Neuronal stem cell (in vitro differentiated cells): ENCODE results near the gene HMG20B.
"Not testable (repeated sequence)": the region's sequence is repeated elsewhere in the genome, so short reads cannot be mapped to it uniquely, and the experiment has no call there.

Source experiments
- DNase-seq: peaks from one replicate; pipeline ENCODE4 v3.0.0-alpha.2; 2013; ENCODE audit warnings: low spot score
- H2AFZ ChIP-seq: one replicate; pipeline ENCODE4 v1.6.1; 2013; ENCODE audit warnings: mild to moderate bottlenecking, low read length, inconsistent platforms
- H2AK5ac ChIP-seq: 2 replicates; pipeline ENCODE4 v1.6.1; 2013; ENCODE audit warnings: low read depth, mild to moderate bottlenecking, inconsistent platforms, low read length, moderate library complexity, mixed read lengths
- H2BK120ac ChIP-seq: 2 replicates; pipeline ENCODE4 v1.6.1; 2013; ENCODE audit warnings: low read depth, mild to moderate bottlenecking, inconsistent platforms, low read length, moderate library complexity, mixed read lengths
- H2BK12ac ChIP-seq: one replicate; pipeline ENCODE4 v1.6.1; 2013; ENCODE audit warnings: low read length, inconsistent platforms
- H2BK15ac ChIP-seq: 2 replicates; pipeline ENCODE4 v1.6.1; 2013; ENCODE audit warnings: mild to moderate bottlenecking, low read length, inconsistent platforms, mixed read lengths
- H2BK5ac ChIP-seq: one replicate; pipeline ENCODE4 v1.6.1; 2013; ENCODE audit warnings: inconsistent platforms, mild to moderate bottlenecking, low read length, moderate library complexity
- H3K14ac ChIP-seq: one replicate; pipeline ENCODE4 v1.6.1; 2013; ENCODE audit warnings: low read length, inconsistent platforms
- H3K18ac ChIP-seq: 2 replicates; pipeline ENCODE4 v1.6.1; 2013; ENCODE audit warnings: low read length, inconsistent platforms
- H3K23ac ChIP-seq: 2 replicates; pipeline ENCODE4 v1.6.1; 2013; ENCODE audit warnings: low read depth, mild to moderate bottlenecking, mixed read lengths, low read length, inconsistent platforms; ENCODE audit not compliant: poor library complexity
- H3K27ac ChIP-seq: replicated peaks from 3 replicates; pipeline ENCODE4 v1.5.1; 2013; ENCODE audit warnings: low read length, inconsistent platforms
- H3K27me3 ChIP-seq, 3 experiments: 2 replicates each; pipeline ENCODE4 v1.6.1; 2013; ENCODE audit warnings: low read length in 3 of 3, mild to moderate bottlenecking in 2 of 3, inconsistent platforms in 1 of 3, low read depth in 1 of 3, mixed read lengths in 1 of 3, moderate library complexity in 1 of 3; ENCODE audit not compliant: control insufficient read depth in 3 of 3, insufficient read depth in 3 of 3
- H3K36me3 ChIP-seq, 2 donors: replicated peaks in 1 of 2; 2 replicates each; pipeline ENCODE4 v1.6.1; 2013; ENCODE audit warnings: low read length in 2 of 2; ENCODE audit not compliant: control insufficient read depth in 2 of 2, insufficient read depth in 2 of 2
- H3K4ac ChIP-seq: 2 replicates; pipeline ENCODE4 v1.6.1; 2013; ENCODE audit warnings: inconsistent platforms, mild to moderate bottlenecking, low read length, moderate library complexity
- H3K4me1 ChIP-seq, 2 donors: 1 replicate in 1 of 2; 2 replicates in 1 of 2; pipeline ENCODE4 v1.6.1; 2013; ENCODE audit warnings: low read length in 2 of 2, low read depth in 1 of 2; ENCODE audit not compliant: control insufficient read depth in 2 of 2, insufficient read depth in 1 of 2
- H3K4me2 ChIP-seq: one replicate; pipeline ENCODE4 v1.6.1; 2013; ENCODE audit warnings: mild to moderate bottlenecking, low read length, inconsistent platforms; ENCODE audit not compliant: insufficient read depth, poor library complexity, severe bottlenecking
- H3K4me3 ChIP-seq, 2 donors: 2 replicates each; pipeline ENCODE4 v1.5.1; 2013; ENCODE audit warnings: low read length in 2 of 2, mild to moderate bottlenecking in 2 of 2, inconsistent platforms in 1 of 2, moderate library complexity in 1 of 2
- H3K79me1 ChIP-seq: one replicate; pipeline ENCODE4 v1.6.1; 2013; ENCODE audit warnings: low read depth, mild to moderate bottlenecking, inconsistent platforms, low read length, moderate library complexity
- H3K9ac ChIP-seq: one replicate; pipeline ENCODE4 v1.6.1; 2013; ENCODE audit warnings: mild to moderate bottlenecking, low read depth, low read length, inconsistent platforms; ENCODE audit not compliant: poor library complexity
- H3K9me3 ChIP-seq, 2 donors: replicated peaks in 1 of 2; 2 replicates each; pipeline versions ENCODE3 to v1.6.1; 2013; ENCODE audit warnings: low read length in 2 of 2, mild to moderate bottlenecking in 2 of 2, inconsistent platforms in 1 of 2, low read depth in 1 of 2, mixed read lengths in 1 of 2, moderate library complexity in 1 of 2; ENCODE audit not compliant: control insufficient read depth in 2 of 2, insufficient read depth in 1 of 2
- H4K8ac ChIP-seq: one replicate; pipeline ENCODE4 v1.6.1; 2013; ENCODE audit warnings: low read depth, mild to moderate bottlenecking, inconsistent platforms, low read length, moderate library complexity
- H4K91ac ChIP-seq: one replicate; pipeline ENCODE4 v1.6.1; 2013; ENCODE audit warnings: low read length, low read depth, mild to moderate bottlenecking, inconsistent platforms; ENCODE audit not compliant: poor library complexity
- WGBS, 2 donors: extraction: QIAGEN DNeasy Blood & Tissue Kit; methylation state at CpG; one replicate each; pipeline ENCODE4 v1.1.7; 2013; ENCODE audit warnings: missing lambda C conversion rate in 2 of 2, mixed read lengths in 1 of 2; ENCODE audit not compliant: insufficient read length in 2 of 2, insufficient replicate concordance in 1 of 2; ENCODE audit errors: extremely low coverage in 2 of 2; 5-methylcytosine and 5-hydroxymethylcytosine counted together

HMG20B gene

GRCh38 chr19:3529299-3529698, 43.4 kb upstream of the HMG20B start:
- not testable (repeated sequence) for H4K8ac ChIP-seq, H2AK5ac ChIP-seq, H3K18ac ChIP-seq, H3K4me2 ChIP-seq, H2BK5ac ChIP-seq, H3K79me1 ChIP-seq, H2BK12ac ChIP-seq, H3K27me3 ChIP-seq, H3K27ac ChIP-seq, H3K4me3 ChIP-seq, H2BK120ac ChIP-seq, H2AFZ ChIP-seq, H3K23ac ChIP-seq, H3K4me1 ChIP-seq, H3K9me3 ChIP-seq, H4K91ac ChIP-seq, H3K4ac ChIP-seq, H3K14ac ChIP-seq, H2BK15ac ChIP-seq, DNase-seq
- Histone ChIP-seq H3K9ac (peak overlapping the region; percentile 21), H3K36me3 (peaks cover 53 to 81% of the 10 kb centered on the region in 2 donors)
- WGBS, 2 donors = 100% methylated on average over 1 of the region's 7 CpGs; no CpG with 5 or more reads in 1 of the 2 donors

- Histone ChIP-seq H3K9me3 (no peaks in the 10 kb centered on the region), H3K9ac (peak overlapping the region; percentile 44), H3K36me3 (peaks cover 56 to 82% of the 10 kb centered on the region in 2 donors), H4K91ac (no peak overlapping the region), H3K27ac (no peak overlapping the region), H3K18ac (no peak overlapping the region), H2AK5ac (no peak overlapping the region), H2BK120ac (no peak overlapping the region), H4K8ac (no peak overlapping the region), H2BK12ac (no peak overlapping the region), H3K27me3 (no peaks in the 10 kb centered on the region), H3K14ac (no peak overlapping the region), H2AFZ (no peak overlapping the region), H3K79me1 (peaks cover 5% of the 10 kb centered on the region), H3K23ac (no peak overlapping the region), H3K4ac (no peak overlapping the region), H3K4me2 (no peak overlapping the region), H2BK15ac (no peak overlapping the region), H3K4me1 (no peaks in the 10 kb centered on the region), H3K4me3 (no peak overlapping the region), H2BK5ac (no peak overlapping the region)
- no CpG with 5 or more reads among the region's 12 CpGs for WGBS, 2 donors
- no peak for DNase-seq
These were observed 42.4 kb upstream of the HMG20B start for GRCh38 chr19:3530389-3530788.

- Histone ChIP-seq H2BK15ac (no peak overlapping the region), H3K36me3 (peaks cover 58 to 84% of the 10 kb centered on the region in 2 donors), H2BK12ac (no peak overlapping the region), H4K8ac (no peak overlapping the region), H3K18ac (no peak overlapping the region), H2BK5ac (no peak overlapping the region), H3K9ac (no peak overlapping the region), H3K14ac (no peak overlapping the region), H4K91ac (no peak overlapping the region), H3K79me1 (peaks cover 7% of the 10 kb centered on the region), H2AK5ac (no peak overlapping the region), H3K4me2 (no peak overlapping the region), H3K27ac (no peak overlapping the region), H3K9me3 (no peaks in the 10 kb centered on the region), H3K4ac (no peak overlapping the region), H3K27me3 (no peaks in the 10 kb centered on the region), H3K4me3 (no peak overlapping the region), H3K23ac (peak overlapping the region; percentile 43), H2BK120ac (no peak overlapping the region), H2AFZ (no peak overlapping the region), H3K4me1 (no peaks in the 10 kb centered on the region)
- WGBS, 2 donors = no CpG with 5 or more reads among the region's 29 CpGs
- DNase-seq = no peak
These were observed 41.0 kb upstream of the HMG20B start for GRCh38 chr19:3531716-3532115.

GRCh38 chr19:3532154-3532786, 40.5 kb upstream of the HMG20B start:
- Histone ChIP-seq H2BK12ac (no peak overlapping the region), H3K36me3 (peaks cover 54 to 79% of the 10 kb centered on the region in 2 donors), H2BK120ac (no peak overlapping the region), H3K27me3 (no peaks in the 10 kb centered on the region), H4K8ac (no peak overlapping the region), H4K91ac (no peak overlapping the region), H3K4me1 (no peaks in the 10 kb centered on the region), H2BK15ac (no peak overlapping the region), H3K18ac (no peak overlapping the region), H3K9ac (peak overlapping the region; percentile 4), H3K4ac (no peak overlapping the region), H3K23ac (no peak overlapping the region), H3K79me1 (peaks cover 7% of the 10 kb centered on the region), H2AFZ (no peak overlapping the region), H2BK5ac (no peak overlapping the region), H3K4me2 (no peak overlapping the region), H3K4me3 (no peak overlapping the region), H3K14ac (no peak overlapping the region), H3K9me3 (no peaks in the 10 kb centered on the region), H2AK5ac (no peak overlapping the region), H3K27ac (no peak overlapping the region)
- no CpG with 5 or more reads among the region's 33 CpGs for WGBS, 2 donors
- DNase-seq = no peak
